Measurements from ENCODE around the gene ETHE1. TPM values are rescaled to one million over a fixed set of nuclear protein-coding genes. Genes with fewer than 3 reads are reported as not detected.

The ETHE1 gene
- total RNA-seq, 4 donors from 2014 or later, result 33.3 to 55.9 (median 52.3) TPM

DNA sequence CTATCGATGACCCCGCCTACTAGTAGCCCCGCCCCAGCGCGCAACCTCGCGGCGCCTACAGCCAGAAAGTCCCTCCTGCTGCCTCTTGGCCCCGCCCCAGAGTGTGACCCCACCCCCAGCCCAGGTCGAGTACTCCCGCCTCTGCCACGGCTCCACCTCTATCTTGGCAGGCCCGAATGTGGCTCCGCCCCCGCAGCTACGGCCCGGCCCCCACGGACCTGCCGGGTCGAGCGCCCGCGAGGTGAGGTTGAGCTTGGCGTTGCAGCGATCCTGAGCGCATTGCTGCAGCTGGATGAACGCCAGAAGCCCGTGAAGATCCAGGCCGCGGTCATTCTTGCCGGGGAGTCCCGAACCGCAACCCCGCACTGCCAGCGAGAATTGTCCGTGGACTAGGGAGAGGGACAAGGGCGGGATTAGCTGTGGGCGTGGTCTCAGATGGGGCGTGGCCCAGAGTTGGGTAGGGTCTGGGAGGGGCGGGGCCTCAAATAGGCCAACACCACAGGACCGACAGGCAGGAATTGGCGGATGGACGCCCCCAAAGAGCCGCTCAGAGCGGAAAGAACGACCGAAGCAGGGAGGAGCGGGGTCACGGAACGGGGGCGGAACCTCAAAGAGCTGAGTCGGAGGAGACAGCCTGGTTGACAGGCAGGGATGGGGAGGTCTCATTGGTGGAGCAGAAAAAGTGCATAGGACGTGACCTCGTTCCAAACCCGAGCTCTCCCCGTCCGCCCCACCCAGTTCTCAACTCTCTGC lies 63.4 kb downstream of the ETHE1 start:
- TF ChIP-seq POLR2AphosphoS5 (IDR thresholded peaks at IDR 0.05), result peak; percentile 7
- TF ChIP-seq POLR2A (IDR thresholded peaks at IDR 0.05), result peak in 1 of 2 donors; percentile 33
- TF ChIP-seq EP300 (IDR thresholded peaks at IDR 0.05), result no peak
- TF ChIP-seq, protein P1, sequence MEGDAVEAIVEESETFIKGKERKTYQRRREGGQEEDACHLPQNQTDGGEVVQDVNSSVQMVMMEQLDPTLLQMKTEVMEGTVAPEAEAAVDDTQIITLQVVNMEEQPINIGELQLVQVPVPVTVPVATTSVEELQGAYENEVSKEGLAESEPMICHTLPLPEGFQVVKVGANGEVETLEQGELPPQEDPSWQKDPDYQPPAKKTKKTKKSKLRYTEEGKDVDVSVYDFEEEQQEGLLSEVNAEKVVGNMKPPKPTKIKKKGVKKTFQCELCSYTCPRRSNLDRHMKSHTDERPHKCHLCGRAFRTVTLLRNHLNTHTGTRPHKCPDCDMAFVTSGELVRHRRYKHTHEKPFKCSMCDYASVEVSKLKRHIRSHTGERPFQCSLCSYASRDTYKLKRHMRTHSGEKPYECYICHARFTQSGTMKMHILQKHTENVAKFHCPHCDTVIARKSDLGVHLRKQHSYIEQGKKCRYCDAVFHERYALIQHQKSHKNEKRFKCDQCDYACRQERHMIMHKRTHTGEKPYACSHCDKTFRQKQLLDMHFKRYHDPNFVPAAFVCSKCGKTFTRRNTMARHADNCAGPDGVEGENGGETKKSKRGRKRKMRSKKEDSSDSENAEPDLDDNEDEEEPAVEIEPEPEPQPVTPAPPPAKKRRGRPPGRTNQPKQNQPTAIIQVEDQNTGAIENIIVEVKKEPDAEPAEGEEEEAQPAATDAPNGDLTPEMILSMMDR (IDR thresholded peaks at IDR 0.05), result peak in 1 of 4 experiments; percentile 8
- Histone ChIP-seq H3K4me3 (peak overlapping the region; percentile 51 to 59), H3K27ac (peak overlapping the region; percentile 36 to 92 (median 90)), H3K9me3 (no peaks in the 10 kb centered on the region), H3K27me3 (no peaks in the 10 kb centered on the region), H3K4me1 (peaks cover 0 to 31% (median 10%) of the 10 kb centered on the region in 3 donors), H3K36me3 (peaks cover 0 to 7% of the 10 kb centered on the region in 2 donors)
- peak; percentile 93 for ATAC-seq
- WGBS, 2 donors (ENCODE audit: low coverage in 1 of 2), result 0 to 3% methylated on average over 8 to 16 of the region's 57 CpGs

DNA sequence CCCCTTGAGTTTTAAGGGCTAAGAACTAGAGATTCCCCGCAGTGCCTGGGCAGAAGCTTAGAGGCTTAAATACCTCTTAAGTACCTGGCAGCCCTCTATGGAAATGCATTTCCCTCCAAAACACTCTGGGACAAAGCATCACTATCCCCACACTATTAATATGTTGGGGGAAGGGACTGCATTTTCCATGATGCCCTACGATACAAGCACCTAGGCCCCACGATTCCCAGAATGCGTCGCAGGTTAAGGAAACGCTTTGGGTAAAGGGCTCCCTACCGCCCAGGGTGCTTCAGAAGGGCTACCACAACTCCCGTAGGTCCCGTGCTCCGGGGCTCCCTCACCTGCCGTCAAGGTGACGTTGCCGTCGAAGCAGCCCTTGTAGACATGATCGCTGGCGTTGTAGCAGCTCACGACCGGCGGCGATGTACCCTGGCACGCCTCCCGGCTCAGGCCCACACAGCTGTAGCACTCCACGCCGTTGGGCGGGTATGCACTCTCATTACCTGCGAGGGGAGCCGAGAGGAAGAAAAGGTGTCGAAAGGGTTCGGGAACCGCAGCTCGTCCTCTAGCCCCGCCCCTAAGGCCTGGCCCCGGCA lies 64.1 kb downstream of the ETHE1 start:
- H3K27ac ChIP-seq, result peak overlapping the region in 3 of 4 donors; percentile 90 to 92 (median 91)
- peaks cover 0 to 7% of the 10 kb centered on the region in 2 donors for H3K36me3 ChIP-seq
- TF ChIP-seq EP300 (IDR thresholded peaks at IDR 0.05) (no peak), POLR2AphosphoS5 (IDR thresholded peaks at IDR 0.05) (no peak), POLR2A (IDR thresholded peaks at IDR 0.05) (no peak)
- TF ChIP-seq, protein P1 (IDR thresholded peaks at IDR 0.05), result no peak
- no peaks in the 10 kb centered on the region for H3K27me3 ChIP-seq
- H3K4me1 ChIP-seq, result peaks cover 0 to 31% (median 10%) of the 10 kb centered on the region in 3 donors
- H3K9me3 ChIP-seq, result no peaks in the 10 kb centered on the region
- no peak for ATAC-seq
- 67 to 80% methylated on average over 1 to 2 of the region's 33 CpGs for WGBS, 2 donors (ENCODE audit: low coverage in 1 of 2)
- H3K4me3 ChIP-seq, result peak overlapping the region; percentile 51 to 59

DNA sequence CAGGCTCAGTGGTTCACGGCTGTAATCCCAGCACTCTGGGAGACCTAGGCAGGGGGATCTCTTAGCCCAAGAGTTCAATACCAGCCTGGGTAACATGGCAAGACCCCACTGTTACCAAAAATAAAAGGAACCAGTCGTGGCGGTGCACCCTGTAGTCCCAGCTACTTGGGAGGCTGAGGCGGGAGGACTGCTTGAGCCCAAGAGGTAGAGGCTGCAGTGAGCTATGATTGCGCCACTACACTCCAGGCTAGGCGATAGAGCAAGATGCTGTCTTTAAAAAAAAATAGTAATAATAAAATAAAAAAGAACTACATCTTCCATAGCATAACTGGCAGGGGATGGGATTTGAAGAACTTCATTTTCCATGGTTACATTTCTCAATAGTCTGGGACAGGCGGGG lies 64.6 kb downstream of the ETHE1 start:
- Histone ChIP-seq H3K27me3 (no peaks in the 10 kb centered on the region), H3K4me1 (peaks cover 0 to 31% (median 10%) of the 10 kb centered on the region in 3 donors), H3K4me3 (peak overlapping the region in 1 of 2 donors; percentile 59), H3K27ac (peak overlapping the region in 3 of 4 donors; percentile 90 to 92 (median 91)), H3K9me3 (no peaks in the 10 kb centered on the region), H3K36me3 (peaks cover 0 to 7% of the 10 kb centered on the region in 2 donors)
- TF ChIP-seq, protein P1 (IDR thresholded peaks at IDR 0.05), result no peak
- TF ChIP-seq EP300 (IDR thresholded peaks at IDR 0.05), result no peak
- no peak for TF ChIP-seq POLR2AphosphoS5 (IDR thresholded peaks at IDR 0.05)
- no peak for TF ChIP-seq POLR2A (IDR thresholded peaks at IDR 0.05)
- no peak for ATAC-seq
- WGBS, 2 donors (ENCODE audit: low coverage in 1 of 2), result 96 to 99% methylated on average over 4 to 6 of the region's 7 CpGs

- Histone ChIP-seq H3K4me3 (no peak overlapping the region), H3K4me1 (peaks cover 0 to 31% (median 10%) of the 10 kb centered on the region in 3 donors), H3K9me3 (no peaks in the 10 kb centered on the region), H3K27ac (no peak overlapping the region), H3K27me3 (no peaks in the 10 kb centered on the region), H3K36me3 (peaks cover 0 to 7% of the 10 kb centered on the region in 2 donors)
- WGBS, 2 donors (ENCODE audit: low coverage in 1 of 2), result 67% methylated on average over 1 of the region's 12 CpGs; no CpG with 5 or more reads in 1 of the 2 donors
- ATAC-seq, result no peak
- TF ChIP-seq, protein P1 (IDR thresholded peaks at IDR 0.05), result no peak
- no peak for TF ChIP-seq POLR2A (IDR thresholded peaks at IDR 0.05)
- TF ChIP-seq POLR2AphosphoS5 (IDR thresholded peaks at IDR 0.05), result no peak
- TF ChIP-seq EP300 (IDR thresholded peaks at IDR 0.05), result no peak
Measured at GRCh38 chr19:43461303-43461702, 65.7 kb downstream of the ETHE1 start.
